DND-41 (cell line): ENCODE results near the gene FAM98A.

Experiments
- EZH2 ChIP-seq: IDR thresholded peaks from 3 replicates; pipeline ENCODE4 v1.6.1; 2012; ENCODE audit warnings: borderline replicate concordance, low read depth, mild to moderate bottlenecking, moderate library complexity, low read length, inconsistent platforms; ENCODE audit not compliant: severe bottlenecking
- TF ChIP-seq, protein P1 (sequence below): IDR thresholded peaks from 2 replicates; pipeline ENCODE4 v1.5.1; 2012; ENCODE audit warnings: borderline replicate concordance, low read length, moderate library complexity, mild to moderate bottlenecking; ENCODE audit not compliant: poor library complexity, severe bottlenecking; ENCODE audit errors: extremely low read depth

DNA sequence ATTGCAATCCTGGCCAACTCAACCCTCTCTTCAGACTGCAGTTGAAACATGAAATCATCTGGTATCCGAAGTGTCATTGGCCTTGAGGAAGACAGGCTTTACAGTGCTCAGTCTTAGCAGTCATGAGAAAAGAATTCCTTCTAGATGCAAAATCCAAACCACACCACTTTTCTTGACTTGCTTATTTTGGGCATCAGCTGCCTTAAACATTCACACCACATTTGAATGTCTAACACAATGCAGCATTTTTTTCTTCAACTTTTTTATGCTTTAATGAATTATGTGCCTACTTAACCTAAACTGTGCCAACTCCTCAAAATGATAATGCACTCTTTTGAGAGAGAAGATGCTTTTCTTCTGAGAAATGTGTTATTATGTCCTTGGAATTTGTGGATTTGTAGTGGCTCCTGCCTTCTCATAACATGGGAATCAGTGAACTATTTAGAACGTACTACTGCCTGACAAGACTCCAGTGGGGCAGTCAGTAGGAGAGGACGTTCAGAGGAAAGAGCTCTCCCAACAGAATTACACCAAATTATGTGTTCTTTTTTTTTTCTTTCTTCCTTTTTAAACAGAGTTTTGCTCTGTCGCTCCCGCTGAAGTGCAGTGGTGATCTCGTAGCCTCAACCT, 3.2 kb upstream of the FAM98A start:
- TF ChIP-seq, protein P1, sequence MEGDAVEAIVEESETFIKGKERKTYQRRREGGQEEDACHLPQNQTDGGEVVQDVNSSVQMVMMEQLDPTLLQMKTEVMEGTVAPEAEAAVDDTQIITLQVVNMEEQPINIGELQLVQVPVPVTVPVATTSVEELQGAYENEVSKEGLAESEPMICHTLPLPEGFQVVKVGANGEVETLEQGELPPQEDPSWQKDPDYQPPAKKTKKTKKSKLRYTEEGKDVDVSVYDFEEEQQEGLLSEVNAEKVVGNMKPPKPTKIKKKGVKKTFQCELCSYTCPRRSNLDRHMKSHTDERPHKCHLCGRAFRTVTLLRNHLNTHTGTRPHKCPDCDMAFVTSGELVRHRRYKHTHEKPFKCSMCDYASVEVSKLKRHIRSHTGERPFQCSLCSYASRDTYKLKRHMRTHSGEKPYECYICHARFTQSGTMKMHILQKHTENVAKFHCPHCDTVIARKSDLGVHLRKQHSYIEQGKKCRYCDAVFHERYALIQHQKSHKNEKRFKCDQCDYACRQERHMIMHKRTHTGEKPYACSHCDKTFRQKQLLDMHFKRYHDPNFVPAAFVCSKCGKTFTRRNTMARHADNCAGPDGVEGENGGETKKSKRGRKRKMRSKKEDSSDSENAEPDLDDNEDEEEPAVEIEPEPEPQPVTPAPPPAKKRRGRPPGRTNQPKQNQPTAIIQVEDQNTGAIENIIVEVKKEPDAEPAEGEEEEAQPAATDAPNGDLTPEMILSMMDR = no peak
- no peak for TF ChIP-seq EZH2
